GM12872 (cell line): ENCODE measurements around the gene PMEPA1.

Experiments
- TF ChIP-seq, protein P1 (sequence below): IDR thresholded peaks from 3 replicates; pipeline ENCODE4 v1.5.1; 2011; ENCODE audit warnings: low read depth, mild to moderate bottlenecking, low read length, moderate library complexity; ENCODE audit not compliant: insufficient read depth

The PMEPA1 gene

DNA sequence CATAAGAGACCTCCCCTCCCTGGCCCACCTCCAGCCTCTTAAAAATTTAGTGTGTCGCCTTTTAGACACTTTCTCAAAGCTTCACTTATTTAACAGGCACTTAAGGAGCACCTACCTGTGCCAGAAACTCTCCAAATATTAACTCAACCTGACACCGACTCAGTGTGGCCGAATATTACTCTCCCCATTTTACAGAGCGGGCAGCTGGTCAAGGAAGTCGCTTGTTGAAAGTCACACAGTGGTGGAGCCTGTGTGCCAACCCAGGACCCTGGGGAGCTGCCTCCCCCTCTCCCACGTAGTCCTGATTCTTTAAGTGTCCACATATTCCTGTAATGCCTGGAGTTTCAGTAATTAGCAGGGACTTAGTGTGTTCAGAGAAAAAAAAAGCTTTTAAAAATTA, 1.0 kb upstream of the PMEPA1 start:
- TF ChIP-seq, protein P1, sequence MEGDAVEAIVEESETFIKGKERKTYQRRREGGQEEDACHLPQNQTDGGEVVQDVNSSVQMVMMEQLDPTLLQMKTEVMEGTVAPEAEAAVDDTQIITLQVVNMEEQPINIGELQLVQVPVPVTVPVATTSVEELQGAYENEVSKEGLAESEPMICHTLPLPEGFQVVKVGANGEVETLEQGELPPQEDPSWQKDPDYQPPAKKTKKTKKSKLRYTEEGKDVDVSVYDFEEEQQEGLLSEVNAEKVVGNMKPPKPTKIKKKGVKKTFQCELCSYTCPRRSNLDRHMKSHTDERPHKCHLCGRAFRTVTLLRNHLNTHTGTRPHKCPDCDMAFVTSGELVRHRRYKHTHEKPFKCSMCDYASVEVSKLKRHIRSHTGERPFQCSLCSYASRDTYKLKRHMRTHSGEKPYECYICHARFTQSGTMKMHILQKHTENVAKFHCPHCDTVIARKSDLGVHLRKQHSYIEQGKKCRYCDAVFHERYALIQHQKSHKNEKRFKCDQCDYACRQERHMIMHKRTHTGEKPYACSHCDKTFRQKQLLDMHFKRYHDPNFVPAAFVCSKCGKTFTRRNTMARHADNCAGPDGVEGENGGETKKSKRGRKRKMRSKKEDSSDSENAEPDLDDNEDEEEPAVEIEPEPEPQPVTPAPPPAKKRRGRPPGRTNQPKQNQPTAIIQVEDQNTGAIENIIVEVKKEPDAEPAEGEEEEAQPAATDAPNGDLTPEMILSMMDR, result no peak

DNA sequence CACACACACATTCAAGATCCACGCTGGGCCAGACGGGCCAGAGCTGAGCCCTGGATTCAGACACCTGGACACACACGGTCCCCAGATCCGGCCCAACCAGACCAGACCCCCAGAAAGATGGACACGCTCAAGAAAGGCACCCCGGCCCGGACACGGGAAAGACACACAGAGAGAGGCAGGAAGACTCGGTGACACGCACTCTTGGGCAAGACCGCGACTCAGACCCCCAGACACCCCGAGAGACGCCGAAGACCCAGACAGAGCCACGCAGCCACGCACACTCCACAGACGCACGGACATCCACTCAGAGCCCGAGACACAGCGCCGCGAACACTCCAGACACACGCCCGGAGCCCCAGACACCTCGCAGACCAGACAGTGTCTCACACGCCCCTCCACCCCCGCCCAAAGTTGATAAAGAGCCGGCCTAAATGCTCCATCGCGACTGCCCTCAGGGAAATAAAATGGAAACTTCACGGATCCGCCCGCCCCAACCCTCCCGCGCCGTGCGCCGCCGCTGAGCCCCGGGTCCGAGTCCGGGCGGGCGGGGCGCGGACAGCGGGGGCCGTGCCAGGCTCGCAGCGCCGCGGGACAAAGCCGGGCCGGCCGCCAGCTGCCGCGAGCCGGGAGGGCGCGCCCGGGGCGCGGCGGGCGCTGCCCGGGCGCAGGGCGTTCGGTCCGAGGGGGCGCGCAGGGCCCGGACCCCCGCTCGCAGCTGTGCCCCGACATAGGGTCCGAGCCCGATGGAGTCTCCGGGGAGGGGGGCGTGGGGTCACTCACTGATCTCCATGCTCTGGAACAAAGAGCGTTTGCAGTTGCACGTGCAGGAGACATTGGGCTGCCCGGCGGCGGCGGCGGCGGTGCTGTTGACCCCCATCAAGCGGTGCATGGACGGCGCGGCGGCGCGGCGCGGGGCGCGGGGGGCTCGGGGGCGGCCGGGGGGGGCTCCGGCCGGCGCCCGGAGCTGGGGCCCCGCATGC, 831 bp downstream of the PMEPA1 start:
- TF ChIP-seq, protein P1, result no peak

DNA sequence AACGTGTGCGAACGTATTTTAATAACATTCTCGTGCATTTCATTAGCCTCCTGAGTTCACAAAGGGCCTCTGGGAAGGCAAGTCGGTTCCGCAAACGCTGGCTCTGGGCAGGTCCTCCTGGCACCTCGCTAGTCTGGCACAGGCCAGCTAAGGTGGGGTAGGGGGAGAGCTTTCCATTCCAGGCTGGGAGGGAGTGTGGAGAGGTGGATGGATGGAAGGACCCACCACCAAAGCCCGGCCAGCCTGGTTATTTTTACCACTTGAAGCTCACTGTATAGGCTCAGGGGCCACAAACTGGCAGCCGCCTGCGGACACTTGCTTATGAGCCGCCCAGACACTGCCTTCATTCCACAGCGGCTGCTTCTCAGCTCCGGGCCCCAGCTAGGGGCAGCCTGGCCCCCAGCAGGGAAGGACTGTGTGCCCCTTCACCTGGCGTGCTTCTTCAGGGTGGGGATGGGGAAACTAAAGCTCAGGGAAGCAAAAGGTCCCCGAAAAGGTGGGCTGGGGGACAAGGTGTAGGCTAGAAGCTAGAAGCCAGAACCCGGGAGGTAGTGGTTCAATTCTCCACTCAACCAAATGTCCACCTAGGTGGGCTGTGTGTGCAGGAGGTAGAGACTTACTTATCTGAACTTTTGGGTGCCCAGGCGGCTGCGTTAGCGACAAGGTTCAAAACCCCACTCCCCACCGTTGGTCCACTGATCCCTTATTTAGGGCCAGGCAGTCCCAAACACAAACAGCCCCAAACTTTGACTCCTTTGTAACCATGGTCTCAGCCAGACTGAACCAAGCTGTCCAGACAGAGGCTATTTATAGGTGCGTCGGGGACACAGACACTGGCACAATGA, 1.7 kb downstream of the PMEPA1 start:
- TF ChIP-seq, protein P1, result no peak

DNA sequence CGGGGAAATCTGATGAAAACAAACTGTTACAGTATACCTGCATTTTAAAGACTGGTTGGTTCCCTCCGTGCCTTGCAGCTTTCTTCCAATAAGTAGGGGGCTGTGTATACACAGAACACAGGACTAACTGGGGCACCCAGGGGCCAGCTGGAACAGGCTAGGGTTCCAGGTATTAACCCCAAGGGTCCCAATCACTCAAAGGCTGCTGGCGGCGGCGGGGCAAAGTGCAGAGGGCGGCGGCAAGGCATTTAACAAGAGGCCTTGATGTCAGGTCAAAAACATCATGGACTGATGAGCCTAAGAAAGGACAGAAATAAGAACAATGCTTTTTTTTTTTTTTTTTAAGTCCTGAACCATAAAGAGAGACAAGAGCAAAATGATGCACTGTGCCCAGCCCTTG, 2.5 kb downstream of the PMEPA1 start:
- TF ChIP-seq, protein P1, result no peak

DNA sequence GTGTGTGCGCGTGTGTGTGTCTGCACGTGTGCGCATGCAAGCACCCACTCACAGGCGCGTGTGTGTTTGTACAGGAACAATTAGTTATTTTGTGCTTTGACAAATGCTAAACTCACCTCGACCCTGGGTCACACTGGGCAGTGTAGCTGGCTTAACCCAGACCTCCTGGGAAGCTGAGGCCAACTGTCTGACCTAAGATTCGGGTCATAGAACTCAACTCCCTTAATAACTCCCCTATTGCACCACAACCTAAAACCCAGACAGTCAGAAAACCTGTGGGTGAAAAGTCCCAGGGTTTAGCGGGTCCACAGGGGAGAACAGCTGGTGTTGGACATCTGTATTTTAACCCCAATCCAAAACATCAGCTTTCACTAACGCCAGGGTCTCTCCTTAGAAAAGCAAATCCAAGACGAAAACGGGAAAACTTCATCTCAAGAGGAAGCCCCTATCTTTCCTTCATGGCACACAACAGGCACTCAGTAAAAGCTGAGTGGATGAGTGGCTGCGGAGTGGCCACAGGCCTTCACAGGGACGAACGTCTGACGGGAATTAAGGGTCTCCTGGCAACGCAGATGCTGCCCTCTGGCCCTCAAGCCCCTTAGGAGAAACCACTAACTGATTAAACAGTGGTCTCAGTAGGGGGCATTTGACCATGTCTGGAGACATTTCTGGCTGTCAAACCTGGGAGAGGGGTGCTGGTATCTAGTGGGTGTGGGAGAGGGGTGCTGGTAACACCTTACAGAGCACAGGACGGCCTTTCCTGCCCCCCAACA, 4.5 kb downstream of the PMEPA1 start:
- TF ChIP-seq, protein P1, result no peak

DNA sequence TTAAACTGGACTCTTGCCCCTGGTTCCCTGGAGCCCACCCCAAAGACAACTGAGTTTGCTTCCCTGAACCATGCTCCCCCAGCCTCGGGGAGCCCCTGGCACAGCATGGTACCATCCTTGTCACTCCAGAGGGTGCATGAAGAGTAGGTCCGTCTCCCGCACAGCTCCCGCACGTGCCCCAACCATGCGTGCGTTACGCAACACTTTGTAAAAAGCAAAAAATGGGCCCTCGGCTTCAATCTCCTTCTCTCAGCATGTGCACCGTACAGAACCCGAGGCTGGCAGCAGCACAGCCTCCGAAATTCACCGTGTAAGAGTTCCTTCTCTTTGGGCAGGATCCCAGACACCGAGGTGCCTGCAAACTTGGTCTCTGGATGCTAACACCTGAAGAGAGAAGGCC, 5.6 kb downstream of the PMEPA1 start:
- TF ChIP-seq, protein P1, result no peak
